ENCODE data around the gene SWT1. TPM values are rescaled to one million over a fixed set of nuclear protein-coding genes. Genes with fewer than 3 reads are reported as not detected.
A peak's percentile ranks its signal among the peaks of the same experiment; 100 is the strongest.

Gene SWT1
- total and polyA plus RNA-seq, 2 of the 13 experiments (the other 11 are each of a cell fraction or from before 2014, with no cell fraction given) = 1.7 to 2.5 TPM

DNA sequence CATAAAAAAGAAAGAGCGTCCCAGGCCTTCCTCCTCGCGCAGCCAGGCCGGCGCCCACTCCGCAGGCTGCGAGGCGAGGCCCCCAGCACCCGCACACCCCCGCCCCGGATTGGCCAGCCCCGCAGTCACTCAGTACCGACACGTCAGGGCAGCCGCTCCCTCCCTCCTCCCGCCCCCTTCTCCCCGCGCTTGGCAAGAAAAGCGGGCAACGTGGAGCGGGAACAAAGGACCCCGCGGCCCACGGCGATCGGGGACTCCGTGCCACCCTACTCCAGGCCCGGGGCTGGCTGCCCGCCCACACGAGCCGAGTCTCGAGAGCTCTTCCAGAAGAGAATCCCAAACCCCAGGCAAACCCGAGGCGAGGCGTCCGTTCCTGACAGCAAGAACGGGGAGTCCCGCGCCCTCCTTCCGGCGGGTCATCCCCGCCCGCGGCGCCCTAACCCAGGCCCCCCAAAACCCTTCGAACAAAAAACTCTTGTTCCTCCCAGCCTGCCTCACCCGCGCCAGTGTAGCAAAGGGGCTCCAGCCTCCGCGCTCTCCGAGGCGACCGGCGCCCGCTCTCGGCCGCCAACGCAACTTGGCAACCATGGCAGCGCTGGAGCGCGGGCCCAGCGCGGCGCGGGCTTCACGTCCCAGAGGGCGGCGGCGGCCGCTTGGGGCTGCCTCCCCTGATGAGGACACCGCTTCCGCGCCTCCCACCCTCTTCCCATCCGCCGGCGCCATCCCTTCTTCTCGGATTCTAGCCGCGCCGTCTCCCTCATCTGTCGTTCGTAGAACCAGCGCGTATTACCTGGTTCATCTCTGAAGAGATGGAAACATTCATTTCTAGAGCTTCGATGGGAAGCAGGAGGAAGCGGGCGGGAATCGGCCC lies 159.4 kb downstream of the SWT1 start (continued):
- TF ChIP-seq, protein P1, sequence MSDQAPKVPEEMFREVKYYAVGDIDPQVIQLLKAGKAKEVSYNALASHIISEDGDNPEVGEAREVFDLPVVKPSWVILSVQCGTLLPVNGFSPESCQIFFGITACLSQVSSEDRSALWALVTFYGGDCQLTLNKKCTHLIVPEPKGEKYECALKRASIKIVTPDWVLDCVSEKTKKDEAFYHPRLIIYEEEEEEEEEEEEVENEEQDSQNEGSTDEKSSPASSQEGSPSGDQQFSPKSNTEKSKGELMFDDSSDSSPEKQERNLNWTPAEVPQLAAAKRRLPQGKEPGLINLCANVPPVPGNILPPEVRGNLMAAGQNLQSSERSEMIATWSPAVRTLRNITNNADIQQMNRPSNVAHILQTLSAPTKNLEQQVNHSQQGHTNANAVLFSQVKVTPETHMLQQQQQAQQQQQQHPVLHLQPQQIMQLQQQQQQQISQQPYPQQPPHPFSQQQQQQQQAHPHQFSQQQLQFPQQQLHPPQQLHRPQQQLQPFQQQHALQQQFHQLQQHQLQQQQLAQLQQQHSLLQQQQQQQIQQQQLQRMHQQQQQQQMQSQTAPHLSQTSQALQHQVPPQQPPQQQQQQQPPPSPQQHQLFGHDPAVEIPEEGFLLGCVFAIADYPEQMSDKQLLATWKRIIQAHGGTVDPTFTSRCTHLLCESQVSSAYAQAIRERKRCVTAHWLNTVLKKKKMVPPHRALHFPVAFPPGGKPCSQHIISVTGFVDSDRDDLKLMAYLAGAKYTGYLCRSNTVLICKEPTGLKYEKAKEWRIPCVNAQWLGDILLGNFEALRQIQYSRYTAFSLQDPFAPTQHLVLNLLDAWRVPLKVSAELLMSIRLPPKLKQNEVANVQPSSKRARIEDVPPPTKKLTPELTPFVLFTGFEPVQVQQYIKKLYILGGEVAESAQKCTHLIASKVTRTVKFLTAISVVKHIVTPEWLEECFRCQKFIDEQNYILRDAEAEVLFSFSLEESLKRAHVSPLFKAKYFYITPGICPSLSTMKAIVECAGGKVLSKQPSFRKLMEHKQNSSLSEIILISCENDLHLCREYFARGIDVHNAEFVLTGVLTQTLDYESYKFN (CRISPR knock-in tag; conservative IDR thresholded peaks at IDR 0.05) = no peak
- no peak for TF ChIP-seq ZNF598 (CRISPR knock-in tag; IDR thresholded peaks at IDR 0.05; ENCODE audit: borderline replicate concordance)
- TF ChIP-seq ZNF746 (CRISPR knock-in tag; IDR thresholded peaks at IDR 0.05) = 0 out of 2 replicates have a peak, but pooled peaks have one; percentile 39
- TF ChIP-seq NAIF1 (CRISPR knock-in tag; IDR thresholded peaks at IDR 0.05; ENCODE audit: borderline replicate concordance) = peak; percentile 4; the same call in 1 of the 2 replicates
- TF ChIP-seq, protein P2, sequence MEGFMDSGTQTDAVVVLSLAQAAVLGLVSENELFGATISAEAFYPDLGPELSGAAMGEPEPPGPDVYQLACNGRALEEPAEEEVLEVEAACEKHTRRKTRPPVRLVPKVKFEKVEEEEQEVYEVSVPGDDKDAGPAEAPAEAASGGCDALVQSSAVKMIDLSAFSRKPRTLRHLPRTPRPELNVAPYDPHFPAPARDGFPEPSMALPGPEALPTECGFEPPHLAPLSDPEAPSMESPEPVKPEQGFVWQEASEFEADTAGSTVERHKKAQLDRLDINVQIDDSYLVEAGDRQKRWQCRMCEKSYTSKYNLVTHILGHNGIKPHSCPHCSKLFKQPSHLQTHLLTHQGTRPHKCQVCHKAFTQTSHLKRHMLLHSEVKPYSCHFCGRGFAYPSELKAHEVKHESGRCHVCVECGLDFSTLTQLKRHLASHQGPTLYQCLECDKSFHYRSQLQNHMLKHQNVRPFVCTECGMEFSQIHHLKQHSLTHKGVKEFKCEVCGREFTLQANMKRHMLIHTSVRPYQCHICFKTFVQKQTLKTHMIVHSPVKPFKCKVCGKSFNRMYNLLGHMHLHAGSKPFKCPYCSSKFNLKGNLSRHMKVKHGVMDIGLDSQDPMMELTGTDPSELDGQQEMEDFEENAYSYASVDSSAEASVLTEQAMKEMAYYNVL (CRISPR knock-in tag; IDR thresholded peaks at IDR 0.05; ENCODE audit: borderline replicate concordance) = peak; percentile 23
- TF ChIP-seq, protein P3, sequence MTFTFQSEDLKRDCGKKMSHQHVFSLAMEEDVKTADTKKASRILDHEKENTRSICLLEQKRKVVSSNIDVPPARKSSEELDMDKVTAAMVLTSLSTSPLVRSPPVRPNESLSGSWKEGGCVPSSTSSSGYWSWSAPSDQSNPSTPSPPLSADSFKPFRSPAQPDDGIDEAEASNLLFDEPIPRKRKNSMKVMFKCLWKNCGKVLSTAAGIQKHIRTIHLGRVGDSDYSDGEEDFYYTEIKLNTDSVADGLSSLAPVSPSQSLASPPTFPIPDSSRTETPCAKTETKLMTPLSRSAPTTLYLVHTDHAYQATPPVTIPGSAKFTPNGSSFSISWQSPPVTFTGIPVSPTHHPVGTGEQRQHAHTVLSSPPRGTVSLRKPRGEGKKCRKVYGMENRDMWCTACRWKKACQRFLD (CRISPR knock-in tag; IDR thresholded peaks at IDR 0.05; ENCODE audit: borderline replicate concordance) = 0 out of 2 replicates have a peak, but pooled peaks have one; percentile 50
- TF ChIP-seq, protein P4, sequence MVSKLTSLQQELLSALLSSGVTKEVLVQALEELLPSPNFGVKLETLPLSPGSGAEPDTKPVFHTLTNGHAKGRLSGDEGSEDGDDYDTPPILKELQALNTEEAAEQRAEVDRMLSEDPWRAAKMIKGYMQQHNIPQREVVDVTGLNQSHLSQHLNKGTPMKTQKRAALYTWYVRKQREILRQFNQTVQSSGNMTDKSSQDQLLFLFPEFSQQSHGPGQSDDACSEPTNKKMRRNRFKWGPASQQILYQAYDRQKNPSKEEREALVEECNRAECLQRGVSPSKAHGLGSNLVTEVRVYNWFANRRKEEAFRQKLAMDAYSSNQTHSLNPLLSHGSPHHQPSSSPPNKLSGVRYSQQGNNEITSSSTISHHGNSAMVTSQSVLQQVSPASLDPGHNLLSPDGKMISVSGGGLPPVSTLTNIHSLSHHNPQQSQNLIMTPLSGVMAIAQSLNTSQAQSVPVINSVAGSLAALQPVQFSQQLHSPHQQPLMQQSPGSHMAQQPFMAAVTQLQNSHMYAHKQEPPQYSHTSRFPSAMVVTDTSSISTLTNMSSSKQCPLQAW (CRISPR knock-in tag; IDR thresholded peaks at IDR 0.05) = 0 out of 2 replicates have a peak, but pooled peaks have one; percentile 8
- peak; percentile 50; the same call in 1 of the 2 replicates for TF ChIP-seq PCBP1 (IDR thresholded peaks at IDR 0.05; ENCODE audit: borderline replicate concordance, low read depth, low read length)
- TF ChIP-seq, protein P5, sequence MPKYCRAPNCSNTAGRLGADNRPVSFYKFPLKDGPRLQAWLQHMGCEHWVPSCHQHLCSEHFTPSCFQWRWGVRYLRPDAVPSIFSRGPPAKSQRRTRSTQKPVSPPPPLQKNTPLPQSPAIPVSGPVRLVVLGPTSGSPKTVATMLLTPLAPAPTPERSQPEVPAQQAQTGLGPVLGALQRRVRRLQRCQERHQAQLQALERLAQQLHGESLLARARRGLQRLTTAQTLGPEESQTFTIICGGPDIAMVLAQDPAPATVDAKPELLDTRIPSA (CRISPR knock-in tag; IDR thresholded peaks at IDR 0.05; ENCODE audit: borderline replicate concordance) = no peak
- TF ChIP-seq, protein P6, sequence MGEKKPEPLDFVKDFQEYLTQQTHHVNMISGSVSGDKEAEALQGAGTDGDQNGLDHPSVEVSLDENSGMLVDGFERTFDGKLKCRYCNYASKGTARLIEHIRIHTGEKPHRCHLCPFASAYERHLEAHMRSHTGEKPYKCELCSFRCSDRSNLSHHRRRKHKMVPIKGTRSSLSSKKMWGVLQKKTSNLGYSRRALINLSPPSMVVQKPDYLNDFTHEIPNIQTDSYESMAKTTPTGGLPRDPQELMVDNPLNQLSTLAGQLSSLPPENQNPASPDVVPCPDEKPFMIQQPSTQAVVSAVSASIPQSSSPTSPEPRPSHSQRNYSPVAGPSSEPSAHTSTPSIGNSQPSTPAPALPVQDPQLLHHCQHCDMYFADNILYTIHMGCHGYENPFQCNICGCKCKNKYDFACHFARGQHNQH (CRISPR knock-in tag; IDR thresholded peaks at IDR 0.05) = peak; percentile 34; the same call in 1 of the 2 replicates
- TF ChIP-seq ZNF232 (CRISPR knock-in tag; IDR thresholded peaks at IDR 0.05; ENCODE audit: borderline replicate concordance) = no peak
- no peak for TF ChIP-seq ATF7-NPFF (CRISPR knock-in tag; IDR thresholded peaks at IDR 0.05; ENCODE audit: low read depth)
- TF ChIP-seq YEATS2 (CRISPR knock-in tag; IDR thresholded peaks at IDR 0.05; ENCODE audit: borderline replicate concordance) = peak; percentile 28; the same call in 1 of the 2 replicates
- TF ChIP-seq CEBPG (CRISPR knock-in tag; IDR thresholded peaks at IDR 0.05) = no peak
- TF ChIP-seq ZMYM4 (CRISPR knock-in tag; IDR thresholded peaks at IDR 0.05) = peak; percentile 64; the same call in 1 of the 2 replicates
- no peak for TF ChIP-seq HCFC1 (IDR thresholded peaks at IDR 0.05; ENCODE audit: low read depth, low read length)

Data from HepG2 (cell line).